ENCODE results near the gene GRIN3A.

Gene GRIN3A

DNA sequence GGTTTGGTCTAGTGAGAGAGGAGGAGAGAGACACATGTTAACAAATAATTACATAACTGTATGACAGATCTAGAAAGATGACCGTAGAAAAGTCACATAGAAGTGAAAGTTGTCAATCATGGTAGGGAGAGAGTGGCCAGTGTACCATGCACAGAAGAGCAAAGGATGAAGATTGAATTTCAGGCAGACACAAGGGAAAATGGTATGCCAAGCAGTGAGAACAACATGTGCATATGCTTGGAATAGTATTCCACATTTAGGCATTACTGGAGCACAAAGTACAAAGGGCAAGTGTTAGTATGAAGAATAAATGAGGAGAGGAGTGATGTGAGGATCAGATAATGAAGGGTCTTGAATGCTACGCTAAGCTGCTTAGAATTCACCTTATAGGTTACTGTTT is 20.3 kb downstream of the GRIN3A start:
- no peak for TF ChIP-seq GATA3 (IDR thresholded peaks at IDR 0.05; ENCODE audit: low read depth, low read length)
- no peak for TF ChIP-seq GATA2 (IDR thresholded peaks at IDR 0.05; ENCODE audit: low read depth, low read length)

DNA sequence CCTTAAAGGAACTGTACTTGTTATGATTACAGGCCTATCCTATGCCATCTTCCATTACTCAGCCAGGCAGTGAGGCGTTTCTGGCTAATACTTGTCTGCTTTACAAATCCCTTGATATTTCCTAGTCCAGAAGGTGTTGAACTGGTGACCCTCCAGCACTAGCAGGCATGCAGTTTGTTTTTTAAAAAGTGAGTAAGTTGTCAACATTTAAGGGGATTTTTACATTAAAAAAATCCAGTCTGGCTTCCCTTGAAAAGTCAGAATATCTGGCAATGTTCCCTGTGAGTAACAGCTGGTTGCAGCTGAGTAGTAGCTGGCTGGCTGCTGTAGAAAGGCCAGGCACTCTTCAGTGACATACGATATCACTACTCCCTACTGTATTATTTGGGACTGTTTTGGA is 21.8 kb downstream of the GRIN3A start:
- no peak for TF ChIP-seq GATA2 (IDR thresholded peaks at IDR 0.05; ENCODE audit: low read depth, low read length)
- no peak for TF ChIP-seq GATA3 (IDR thresholded peaks at IDR 0.05; ENCODE audit: low read depth, low read length)

DNA sequence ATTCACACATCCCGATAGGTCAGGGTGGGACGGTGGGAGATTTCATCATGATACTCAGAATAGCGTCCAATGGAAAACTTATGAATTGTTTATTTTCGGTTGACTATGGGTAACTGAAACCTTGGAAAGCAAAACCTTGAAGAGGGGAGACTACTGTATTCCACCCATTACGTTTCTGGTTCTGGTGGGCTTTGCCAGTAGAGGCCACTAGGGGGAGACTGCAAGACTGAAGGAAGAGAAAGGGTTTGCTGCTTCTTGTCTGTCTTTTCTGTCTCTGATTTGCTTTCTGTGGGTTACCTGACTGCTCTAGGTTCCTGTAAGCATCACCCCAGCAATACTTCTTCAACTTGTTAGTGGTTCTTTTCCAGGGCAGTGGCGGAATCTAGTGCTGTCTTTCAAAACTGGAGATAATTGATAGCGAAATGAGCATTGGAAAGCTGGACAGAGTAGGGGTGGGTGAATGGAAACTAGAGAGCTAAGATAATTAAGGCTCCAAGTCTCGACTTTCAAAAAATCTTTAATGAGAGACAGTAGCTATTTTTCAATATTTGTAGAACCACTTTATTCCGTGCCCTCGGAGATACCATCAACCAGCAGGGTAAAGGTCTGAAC is 27.0 kb downstream of the GRIN3A start:
- no peak for TF ChIP-seq GATA2 (IDR thresholded peaks at IDR 0.05; ENCODE audit: low read depth, low read length)
- no peak for TF ChIP-seq GATA3 (IDR thresholded peaks at IDR 0.05; ENCODE audit: low read depth, low read length)

DNA sequence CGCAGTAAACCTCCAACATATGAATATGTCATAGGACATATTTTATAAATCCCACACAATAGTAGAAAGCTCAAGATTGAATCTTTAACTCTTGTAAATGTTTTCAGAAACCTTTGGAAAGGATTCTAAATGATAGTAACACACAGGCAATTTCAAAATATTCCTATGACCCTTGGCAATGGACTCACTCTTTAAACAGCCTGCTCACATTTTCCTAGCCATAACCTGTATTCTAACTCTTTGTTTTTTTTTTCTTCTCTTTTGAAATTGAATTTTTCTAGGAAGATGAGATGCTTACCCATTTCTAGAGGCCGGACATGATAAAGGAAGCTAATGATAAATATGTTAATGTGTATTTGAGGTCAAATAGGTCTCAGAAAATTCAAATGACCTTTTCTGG is 29.6 kb downstream of the GRIN3A start:
- TF ChIP-seq GATA3 (IDR thresholded peaks at IDR 0.05; ENCODE audit: low read depth, low read length) (no peak), GATA2 (IDR thresholded peaks at IDR 0.05; ENCODE audit: low read depth, low read length) (no peak)

DNA sequence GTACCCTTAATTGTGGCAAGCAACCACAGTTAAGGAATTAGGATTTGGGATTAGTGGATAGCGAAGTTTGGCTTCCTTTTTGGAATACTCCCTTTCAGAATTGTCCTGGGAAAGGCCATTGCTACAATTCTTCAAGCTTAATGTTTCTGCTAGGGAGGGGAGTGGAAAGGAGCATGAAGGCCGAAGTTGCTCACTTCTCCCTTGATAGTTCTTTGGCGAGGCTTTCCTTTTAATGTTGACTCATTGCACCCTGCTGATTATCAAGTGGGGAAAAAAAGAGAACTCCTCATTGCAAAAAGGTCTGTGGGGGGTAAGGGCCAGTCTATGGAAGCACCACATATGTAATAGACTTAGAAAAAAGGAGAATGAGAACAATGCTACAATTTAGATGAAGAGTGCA is 30.7 kb downstream of the GRIN3A start:
- TF ChIP-seq GATA2 (IDR thresholded peaks at IDR 0.05; ENCODE audit: low read depth, low read length) (no peak), GATA3 (IDR thresholded peaks at IDR 0.05; ENCODE audit: low read depth, low read length) (no peak)

DNA sequence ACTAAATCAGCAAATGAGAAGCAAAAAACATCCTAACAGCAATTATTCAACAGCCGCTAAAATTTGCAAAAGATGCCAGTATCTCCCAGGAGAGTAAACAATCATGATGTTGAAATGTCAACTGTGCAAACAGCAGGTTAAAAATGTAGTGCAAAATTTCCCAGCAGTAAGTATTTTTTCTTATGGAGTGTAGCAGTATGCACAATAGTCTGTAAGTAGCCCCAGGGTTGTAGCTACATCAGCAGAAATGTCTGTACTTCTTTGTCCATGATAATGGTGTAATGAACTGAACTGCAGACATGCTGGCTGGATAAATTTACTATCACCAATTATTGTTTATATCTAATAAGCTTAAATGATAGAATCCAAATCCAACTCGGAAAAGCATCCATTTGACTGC is 31.4 kb downstream of the GRIN3A start:
- TF ChIP-seq GATA2 (IDR thresholded peaks at IDR 0.05; ENCODE audit: low read depth, low read length): no peak
- no peak for TF ChIP-seq GATA3 (IDR thresholded peaks at IDR 0.05; ENCODE audit: low read depth, low read length)

DNA sequence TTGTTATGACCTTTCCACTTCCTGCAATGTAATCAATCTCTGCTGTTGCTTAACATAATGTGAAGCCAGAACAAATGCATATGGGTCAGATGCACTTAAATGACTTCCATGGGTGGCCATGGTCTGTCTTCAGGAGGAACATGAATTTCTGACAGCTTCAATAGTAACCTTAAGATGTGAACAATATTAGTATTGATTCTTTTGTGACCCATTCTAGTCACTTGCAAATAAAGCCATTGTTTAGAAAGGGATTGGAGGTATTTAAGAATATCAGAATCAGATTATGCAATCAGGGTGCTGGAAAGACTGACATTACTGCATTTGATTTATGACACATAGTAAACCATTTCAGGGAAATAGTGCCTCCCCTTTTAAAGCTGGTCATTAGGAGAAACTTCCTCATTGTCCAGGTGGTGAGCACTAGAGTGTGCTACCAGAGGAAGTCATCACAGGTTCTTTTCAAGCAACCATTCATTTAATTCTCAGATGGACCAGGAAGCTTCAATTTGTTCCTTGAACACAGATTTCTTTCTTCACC is 32.1 kb downstream of the GRIN3A start:
- TF ChIP-seq GATA2 (IDR thresholded peaks at IDR 0.05; ENCODE audit: low read depth, low read length): no peak
- TF ChIP-seq GATA3 (IDR thresholded peaks at IDR 0.05; ENCODE audit: low read depth, low read length): no peak

DNA sequence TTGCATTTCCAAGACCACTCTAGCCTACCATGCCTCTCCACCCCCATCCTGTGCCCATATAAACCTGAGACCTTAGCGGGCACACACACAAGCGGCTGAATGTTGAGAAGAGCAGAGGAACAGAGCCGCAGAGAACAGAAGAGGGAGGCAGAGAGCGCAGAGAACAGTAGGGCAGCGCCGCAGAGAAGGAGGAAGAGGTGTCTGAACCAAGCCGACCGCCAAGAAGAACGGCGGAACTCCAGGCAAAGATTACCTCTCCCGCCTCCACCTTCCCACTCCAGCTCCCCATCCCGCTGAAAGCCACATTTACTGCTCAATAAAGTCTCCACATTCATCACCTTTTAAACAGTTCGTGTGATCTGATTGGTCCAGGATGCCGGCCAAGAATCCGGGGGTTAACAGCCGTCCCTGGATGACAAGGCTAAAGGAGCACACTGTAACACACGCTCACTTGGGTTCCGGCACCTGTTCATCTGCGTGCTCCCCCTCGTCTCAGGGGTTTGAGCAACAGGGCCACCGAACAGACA is 33.2 kb downstream of the GRIN3A start:
- TF ChIP-seq GATA3 (IDR thresholded peaks at IDR 0.05; ENCODE audit: low read depth, low read length) (no peak), GATA2 (IDR thresholded peaks at IDR 0.05; ENCODE audit: low read depth, low read length) (no peak)

DNA sequence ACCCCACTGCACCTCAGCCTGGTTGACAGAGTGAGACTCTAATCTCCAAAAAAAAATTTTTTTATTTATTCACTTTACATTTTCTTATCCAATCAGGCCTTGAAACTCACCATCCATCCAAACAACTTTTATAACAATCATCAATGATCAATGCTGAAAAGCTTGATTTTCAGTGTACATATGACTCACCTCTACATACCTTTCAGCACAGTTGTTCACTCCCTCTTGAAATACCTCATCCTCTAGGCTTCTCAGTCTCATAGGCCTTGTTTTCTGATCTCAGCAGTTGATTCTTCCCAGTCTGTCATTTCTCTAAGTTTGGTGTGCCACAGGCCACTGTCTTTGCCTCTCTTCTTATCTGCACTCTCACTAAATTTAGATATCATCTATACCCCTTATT is 36.2 kb downstream of the GRIN3A start:
- TF ChIP-seq GATA3 (IDR thresholded peaks at IDR 0.05; ENCODE audit: low read depth, low read length) (no peak), GATA2 (IDR thresholded peaks at IDR 0.05; ENCODE audit: low read depth, low read length) (no peak)

DNA sequence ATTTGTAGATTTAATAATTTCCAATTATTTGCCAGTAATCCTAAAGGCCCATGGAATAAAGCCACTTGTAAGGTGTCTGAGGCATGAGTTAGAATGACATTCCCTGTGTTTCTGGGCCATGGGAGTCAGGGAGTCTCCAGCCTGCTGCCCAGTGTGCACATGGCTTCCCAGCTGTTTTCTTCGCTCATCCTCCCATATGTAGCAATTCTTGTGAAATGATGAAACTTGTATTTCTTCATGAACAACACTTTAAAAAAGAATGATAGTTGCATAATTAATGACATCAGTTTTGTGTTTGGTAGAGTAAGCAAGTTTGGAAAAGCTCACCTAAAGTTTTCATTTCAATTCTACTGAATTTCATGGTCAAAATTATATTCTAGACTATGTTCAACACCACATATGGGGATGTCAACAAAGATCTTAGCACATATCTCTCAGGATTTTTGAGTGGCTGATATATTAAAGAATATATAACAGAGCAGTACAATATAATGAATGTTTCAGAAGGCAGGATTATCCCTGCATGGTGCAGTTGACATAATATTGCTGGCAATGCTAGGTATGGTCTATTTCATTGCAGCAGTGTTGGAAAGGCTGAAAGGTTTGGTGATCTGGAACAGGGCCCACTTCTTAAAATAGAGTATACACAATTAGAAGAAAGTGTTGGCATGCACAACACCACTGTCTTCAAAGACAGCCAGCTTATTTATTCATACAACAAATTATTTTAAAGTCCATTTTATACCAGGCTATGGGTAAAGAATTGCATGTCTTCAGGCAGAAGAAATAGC is 44.7 kb downstream of the GRIN3A start:
- TF ChIP-seq GATA2 (IDR thresholded peaks at IDR 0.05; ENCODE audit: low read depth, low read length): no peak
- no peak for TF ChIP-seq GATA3 (IDR thresholded peaks at IDR 0.05; ENCODE audit: low read depth, low read length)

DNA sequence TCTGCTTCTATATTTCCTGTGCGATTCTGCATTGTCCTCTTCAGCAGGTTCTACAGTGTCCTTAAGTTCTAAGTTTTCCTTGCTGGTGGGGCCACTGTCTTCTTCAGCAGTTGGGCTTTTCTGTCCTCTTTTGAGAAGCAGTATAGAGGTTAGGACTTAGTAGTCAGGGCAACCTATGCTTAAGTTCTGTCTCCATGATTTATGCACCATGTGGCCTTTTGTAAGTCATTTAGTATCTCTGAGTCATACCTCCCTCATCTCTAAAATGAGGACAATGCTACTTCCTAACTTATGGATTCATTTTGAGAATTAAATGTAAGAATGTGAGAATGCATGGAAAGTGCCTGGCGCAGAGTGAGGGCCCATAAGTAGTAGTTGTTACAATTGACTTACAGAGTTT is 46.8 kb downstream of the GRIN3A start:
- TF ChIP-seq GATA2 (IDR thresholded peaks at IDR 0.05; ENCODE audit: low read depth, low read length) (no peak), GATA3 (IDR thresholded peaks at IDR 0.05; ENCODE audit: low read depth, low read length) (no peak)

DNA sequence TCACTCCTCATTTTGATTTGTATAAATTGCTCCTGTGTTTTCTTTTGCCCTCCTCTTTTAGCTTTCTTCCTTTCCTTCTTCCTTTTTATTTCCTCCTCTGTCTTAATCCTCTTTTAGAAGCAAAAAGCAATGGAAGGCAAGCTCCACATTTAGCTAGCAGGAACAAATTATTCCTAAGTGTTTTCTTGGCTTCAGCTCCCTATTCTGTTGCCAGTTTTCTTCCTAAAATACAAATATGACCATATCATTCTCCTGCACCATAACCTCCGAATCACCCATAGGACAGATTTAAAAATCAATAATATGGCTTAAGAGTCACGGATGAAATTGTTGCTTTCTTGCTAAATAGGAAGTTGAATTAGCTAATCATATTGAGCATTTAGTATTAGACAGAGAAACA is 49.4 kb downstream of the GRIN3A start:
- TF ChIP-seq GATA3 (IDR thresholded peaks at IDR 0.05; ENCODE audit: low read depth, low read length) (no peak), GATA2 (IDR thresholded peaks at IDR 0.05; ENCODE audit: low read depth, low read length) (no peak)

DNA sequence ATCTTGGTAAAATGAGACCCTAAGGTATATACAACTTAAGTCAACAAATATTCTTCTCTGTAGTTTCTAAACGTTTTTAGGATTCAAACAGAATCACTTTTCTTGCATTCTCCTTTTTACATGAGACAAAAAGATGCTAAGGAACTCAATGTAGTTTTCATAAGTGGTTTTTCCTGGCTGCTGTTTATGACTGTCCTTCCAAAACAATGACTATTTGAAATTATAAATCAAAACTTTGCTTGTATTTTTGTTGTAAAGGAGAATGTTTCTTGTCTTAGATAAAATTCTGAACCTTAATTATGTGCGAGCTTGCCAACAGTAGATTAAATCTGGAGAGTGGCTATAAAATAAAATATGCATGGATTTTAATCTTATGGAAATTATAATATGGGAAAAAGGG is 53.8 kb downstream of the GRIN3A start:
- TF ChIP-seq GATA2 (IDR thresholded peaks at IDR 0.05; ENCODE audit: low read depth, low read length) (no peak), GATA3 (IDR thresholded peaks at IDR 0.05; ENCODE audit: low read depth, low read length) (no peak)

DNA sequence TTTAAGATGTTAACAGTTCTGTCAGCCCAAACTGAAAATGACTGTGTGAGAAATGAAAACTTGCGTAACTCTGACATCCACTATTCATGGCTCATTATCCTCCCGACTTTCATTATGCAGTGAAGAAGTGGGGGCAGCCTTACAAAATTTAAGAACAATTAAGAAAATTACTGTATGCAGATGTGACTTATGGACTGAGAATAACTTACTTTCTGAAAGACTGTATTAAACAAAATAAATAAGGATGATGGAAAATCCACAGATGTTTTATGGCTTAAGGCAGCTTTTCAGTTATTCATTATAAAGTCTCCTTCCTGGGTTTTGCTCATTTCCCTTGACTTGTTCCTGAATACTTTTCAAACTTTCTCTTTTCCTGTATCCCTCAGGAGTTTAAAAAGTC is 55.2 kb downstream of the GRIN3A start:
- TF ChIP-seq GATA2 (IDR thresholded peaks at IDR 0.05; ENCODE audit: low read depth, low read length) (no peak), GATA3 (IDR thresholded peaks at IDR 0.05; ENCODE audit: low read depth, low read length) (no peak)

DNA sequence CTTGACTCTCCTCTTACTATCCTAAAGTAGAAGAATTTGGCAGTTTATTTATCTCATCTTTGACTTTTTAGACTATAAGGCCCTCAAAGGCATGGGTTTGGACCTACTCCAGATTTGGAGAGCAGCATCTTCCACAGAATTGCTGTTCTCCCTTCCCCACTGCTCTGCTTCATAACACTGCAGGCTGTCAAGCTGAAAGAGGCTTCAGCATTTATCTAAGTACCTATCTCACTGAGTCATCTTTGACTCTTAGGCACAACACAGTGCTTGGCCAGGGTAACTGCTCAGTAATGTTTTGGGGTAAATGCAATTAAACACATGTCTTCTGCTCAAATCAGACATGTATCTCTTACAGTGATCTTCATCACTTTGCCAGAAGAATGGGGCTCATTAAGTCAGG is 60.6 kb downstream of the GRIN3A start:
- TF ChIP-seq GATA3 (IDR thresholded peaks at IDR 0.05; ENCODE audit: low read depth, low read length): peak; percentile 76
- TF ChIP-seq GATA2 (IDR thresholded peaks at IDR 0.05; ENCODE audit: low read depth, low read length): peak; percentile 79
